ENCODE measurements around the gene GRIA3.

GRIA3 gene

DNA sequence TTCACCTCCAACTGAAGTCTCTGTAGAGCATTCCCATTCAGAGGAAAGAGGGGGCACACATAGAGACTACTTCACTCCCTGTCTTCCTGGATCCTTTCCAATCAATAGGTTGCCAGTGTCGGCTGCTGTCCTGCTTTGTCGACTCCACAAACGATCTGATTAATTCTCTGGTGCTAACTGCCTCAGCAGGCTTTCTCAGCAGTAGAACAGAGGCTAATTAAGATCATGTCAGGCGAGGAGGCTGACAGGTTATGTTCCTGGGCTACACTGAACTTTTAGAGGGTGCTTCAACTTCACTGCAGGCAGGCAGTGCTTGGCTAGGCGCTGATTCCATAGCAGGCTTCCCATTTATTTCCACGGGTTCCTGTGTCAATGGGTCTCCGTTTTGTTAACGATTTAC is 79.2 kb downstream of the GRIA3 start:
- H3K9me3 ChIP-seq (ENCODE audit: low read length) = no peaks in the 10 kb centered on the region
- no peaks in the 10 kb centered on the region for H3K36me3 ChIP-seq (ENCODE audit: insufficient read depth, low read length)
- H3K27ac ChIP-seq (ENCODE audit: low read depth, low read length, poor library complexity, severe bottlenecking) = no peak overlapping the region
- H2AFZ ChIP-seq (ENCODE audit: low read length) = no peak overlapping the region
- no peaks in the 10 kb centered on the region for H3F3A ChIP-seq (ENCODE audit: insufficient read depth, low read length)
- no peak overlapping the region for H3K9ac ChIP-seq (ENCODE audit: low read length)
- H3K9me2 ChIP-seq (ENCODE audit: low read depth, low read length) = no peaks in the 10 kb centered on the region
- no peaks in the 10 kb centered on the region for H3K79me2 ChIP-seq (ENCODE audit: insufficient read depth, low read length)
- H4K20me1 ChIP-seq (ENCODE audit: insufficient read depth, low read length) = no peaks in the 10 kb centered on the region
- no peak overlapping the region for H3K4me3 ChIP-seq (ENCODE audit: low read depth, low read length, poor library complexity, severe bottlenecking)
- no peak overlapping the region for H3K4me2 ChIP-seq (ENCODE audit: low read length)
- no peaks in the 10 kb centered on the region for H3K4me1 ChIP-seq (ENCODE audit: insufficient read depth, low read length, severe bottlenecking)
- no peaks in the 10 kb centered on the region for H3K27me3 ChIP-seq (ENCODE audit: insufficient read depth, low read length)
- TF ChIP-seq, protein P1, sequence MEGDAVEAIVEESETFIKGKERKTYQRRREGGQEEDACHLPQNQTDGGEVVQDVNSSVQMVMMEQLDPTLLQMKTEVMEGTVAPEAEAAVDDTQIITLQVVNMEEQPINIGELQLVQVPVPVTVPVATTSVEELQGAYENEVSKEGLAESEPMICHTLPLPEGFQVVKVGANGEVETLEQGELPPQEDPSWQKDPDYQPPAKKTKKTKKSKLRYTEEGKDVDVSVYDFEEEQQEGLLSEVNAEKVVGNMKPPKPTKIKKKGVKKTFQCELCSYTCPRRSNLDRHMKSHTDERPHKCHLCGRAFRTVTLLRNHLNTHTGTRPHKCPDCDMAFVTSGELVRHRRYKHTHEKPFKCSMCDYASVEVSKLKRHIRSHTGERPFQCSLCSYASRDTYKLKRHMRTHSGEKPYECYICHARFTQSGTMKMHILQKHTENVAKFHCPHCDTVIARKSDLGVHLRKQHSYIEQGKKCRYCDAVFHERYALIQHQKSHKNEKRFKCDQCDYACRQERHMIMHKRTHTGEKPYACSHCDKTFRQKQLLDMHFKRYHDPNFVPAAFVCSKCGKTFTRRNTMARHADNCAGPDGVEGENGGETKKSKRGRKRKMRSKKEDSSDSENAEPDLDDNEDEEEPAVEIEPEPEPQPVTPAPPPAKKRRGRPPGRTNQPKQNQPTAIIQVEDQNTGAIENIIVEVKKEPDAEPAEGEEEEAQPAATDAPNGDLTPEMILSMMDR (IDR thresholded peaks at IDR 0.05; ENCODE audit: low read length) = no peak
- TF ChIP-seq EZH2 (IDR thresholded peaks at IDR 0.05; ENCODE audit: borderline replicate concordance, low read length) = no peak

DNA sequence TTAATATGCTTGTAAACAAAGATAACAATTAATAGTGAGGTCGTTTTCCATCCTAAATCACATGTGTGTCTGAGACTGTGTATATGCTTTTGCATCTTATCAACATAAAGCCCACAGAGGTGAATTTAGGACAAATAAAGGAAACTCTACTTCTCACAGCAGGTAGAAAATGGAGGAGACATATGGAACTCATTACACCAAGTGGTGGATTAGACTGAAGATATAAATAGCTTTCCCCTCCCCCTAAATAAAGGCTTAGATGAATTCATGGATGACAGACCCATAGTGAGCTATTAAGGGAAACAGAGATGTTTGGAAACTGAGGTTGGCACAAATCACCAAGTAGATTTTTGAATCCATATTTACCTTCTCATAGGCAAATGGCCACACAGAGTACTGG is 79.7 kb downstream of the GRIA3 start:
- no peak overlapping the region for H2AFZ ChIP-seq (ENCODE audit: low read length)
- TF ChIP-seq EZH2 (IDR thresholded peaks at IDR 0.05; ENCODE audit: borderline replicate concordance, low read length) = no peak
- TF ChIP-seq, protein P1 (IDR thresholded peaks at IDR 0.05; ENCODE audit: low read length) = no peak
- no peaks in the 10 kb centered on the region for H3F3A ChIP-seq (ENCODE audit: insufficient read depth, low read length)
- no peak overlapping the region for H3K4me2 ChIP-seq (ENCODE audit: low read length)
- H3K9ac ChIP-seq (ENCODE audit: low read length) = no peak overlapping the region
- H3K9me3 ChIP-seq (ENCODE audit: low read length) = no peaks in the 10 kb centered on the region
- no peak overlapping the region for H3K27ac ChIP-seq (ENCODE audit: low read depth, low read length, poor library complexity, severe bottlenecking)
- no peaks in the 10 kb centered on the region for H3K9me2 ChIP-seq (ENCODE audit: low read depth, low read length)
- H4K20me1 ChIP-seq (ENCODE audit: insufficient read depth, low read length) = no peaks in the 10 kb centered on the region
- H3K36me3 ChIP-seq (ENCODE audit: insufficient read depth, low read length) = no peaks in the 10 kb centered on the region
- H3K27me3 ChIP-seq (ENCODE audit: insufficient read depth, low read length) = no peaks in the 10 kb centered on the region
- H3K4me3 ChIP-seq (ENCODE audit: low read depth, low read length, poor library complexity, severe bottlenecking) = no peak overlapping the region
- H3K4me1 ChIP-seq (ENCODE audit: insufficient read depth, low read length, severe bottlenecking) = no peaks in the 10 kb centered on the region
- H3K79me2 ChIP-seq (ENCODE audit: insufficient read depth, low read length) = no peaks in the 10 kb centered on the region

DNA sequence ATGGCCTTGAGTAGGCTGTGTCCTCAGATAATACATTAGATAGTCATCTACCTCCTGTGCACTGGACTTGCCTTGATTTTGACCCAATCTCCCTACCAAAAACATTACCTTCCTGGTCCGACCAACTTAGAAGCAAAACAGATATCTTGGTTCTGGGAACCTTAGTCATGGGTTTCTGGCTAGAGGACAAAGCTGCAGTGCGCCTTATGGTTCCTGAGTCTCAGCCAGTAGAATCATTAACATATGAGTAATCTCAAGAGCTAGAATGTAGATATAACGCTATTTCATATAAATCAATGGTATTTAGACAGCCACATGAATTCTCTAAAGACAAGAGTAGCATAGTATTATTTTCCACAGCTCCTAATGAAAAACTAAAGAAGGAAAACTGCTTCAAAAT is 83.1 kb downstream of the GRIA3 start:
- Histone ChIP-seq H3K27me3 (ENCODE audit: insufficient read depth, low read length) (no peaks in the 10 kb centered on the region), H3K27ac (ENCODE audit: low read depth, low read length, poor library complexity, severe bottlenecking) (no peak overlapping the region), H3K36me3 (ENCODE audit: insufficient read depth, low read length) (no peaks in the 10 kb centered on the region), H3K4me2 (ENCODE audit: low read length) (no peak overlapping the region), H3K4me3 (ENCODE audit: low read depth, low read length, poor library complexity, severe bottlenecking) (no peak overlapping the region), H3K9ac (ENCODE audit: low read length) (no peak overlapping the region), H3K79me2 (ENCODE audit: insufficient read depth, low read length) (no peaks in the 10 kb centered on the region), H3K9me3 (ENCODE audit: low read length) (no peaks in the 10 kb centered on the region), H3F3A (ENCODE audit: insufficient read depth, low read length) (no peaks in the 10 kb centered on the region), H2AFZ (ENCODE audit: low read length) (no peak overlapping the region), H4K20me1 (ENCODE audit: insufficient read depth, low read length) (no peaks in the 10 kb centered on the region), H3K4me1 (ENCODE audit: insufficient read depth, low read length, severe bottlenecking) (no peaks in the 10 kb centered on the region), H3K9me2 (ENCODE audit: low read depth, low read length) (no peaks in the 10 kb centered on the region)
- no peak for TF ChIP-seq EZH2 (IDR thresholded peaks at IDR 0.05; ENCODE audit: borderline replicate concordance, low read length)
- TF ChIP-seq, protein P1 (IDR thresholded peaks at IDR 0.05; ENCODE audit: low read length) = no peak
